OCI-LY3 (cell line): Measurements from ENCODE around the gene ABHD15.

Source experiments
- EZH2phosphoT487 ChIP-seq: fragments of 200-600 bp; shearing (Covaris generic); IDR thresholded peaks from 2 replicates; pipeline ENCODE4 v1.6.1; 2018; ENCODE audit warnings: antibody characterized with exemption, mixed run types, low read depth
- TF ChIP-seq, protein P1 (sequence below): fragments of 200-600, 300-600 bp; sonication (generic); IDR thresholded peaks from 2 replicates; pipeline ENCODE4 v1.5.1; 2014; ENCODE audit warnings: antibody characterized with exemption, low read length, low read depth

DNA sequence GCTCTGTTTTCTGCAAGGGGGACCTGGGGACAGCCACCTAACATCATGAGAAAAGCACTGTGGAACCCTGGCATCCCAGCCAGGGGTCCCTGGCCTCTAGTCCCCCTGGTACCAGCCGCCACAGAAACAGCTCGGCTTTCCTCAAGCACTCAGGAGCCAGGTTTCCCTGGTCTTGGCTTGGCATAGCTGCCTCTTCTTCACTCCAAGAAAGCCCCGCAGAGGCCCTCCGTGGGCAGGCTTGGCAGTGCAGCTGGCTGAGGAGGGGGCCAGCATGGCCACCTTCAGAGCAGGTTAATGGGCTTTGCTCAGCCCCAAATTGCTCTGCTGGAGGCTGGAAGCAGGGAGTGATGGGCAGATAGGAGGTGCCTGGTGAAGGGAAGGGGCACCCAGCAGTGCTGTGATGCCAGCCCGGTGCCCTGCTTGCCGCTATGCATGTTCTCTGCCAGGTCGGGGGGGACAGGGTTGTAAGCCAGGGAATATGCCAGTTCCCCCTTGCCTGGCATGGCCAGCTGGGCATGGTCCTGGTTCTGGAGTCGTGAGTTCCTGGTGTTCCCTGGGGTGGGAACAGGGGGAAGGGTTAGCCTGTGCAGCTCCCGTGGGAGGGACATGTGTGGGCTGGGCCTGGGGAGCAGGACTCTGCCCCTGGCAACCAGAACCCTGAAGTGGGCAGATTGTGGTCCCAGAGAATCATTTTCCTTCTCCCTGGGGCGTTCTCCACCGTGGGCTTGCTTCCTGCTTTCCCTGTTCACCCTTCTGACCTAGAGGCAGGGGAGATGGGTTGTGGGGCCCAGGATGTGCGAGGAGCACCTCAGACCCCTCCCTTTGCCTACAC is 29.3 kb upstream of the ABHD15 start:
- TF ChIP-seq, protein P1, sequence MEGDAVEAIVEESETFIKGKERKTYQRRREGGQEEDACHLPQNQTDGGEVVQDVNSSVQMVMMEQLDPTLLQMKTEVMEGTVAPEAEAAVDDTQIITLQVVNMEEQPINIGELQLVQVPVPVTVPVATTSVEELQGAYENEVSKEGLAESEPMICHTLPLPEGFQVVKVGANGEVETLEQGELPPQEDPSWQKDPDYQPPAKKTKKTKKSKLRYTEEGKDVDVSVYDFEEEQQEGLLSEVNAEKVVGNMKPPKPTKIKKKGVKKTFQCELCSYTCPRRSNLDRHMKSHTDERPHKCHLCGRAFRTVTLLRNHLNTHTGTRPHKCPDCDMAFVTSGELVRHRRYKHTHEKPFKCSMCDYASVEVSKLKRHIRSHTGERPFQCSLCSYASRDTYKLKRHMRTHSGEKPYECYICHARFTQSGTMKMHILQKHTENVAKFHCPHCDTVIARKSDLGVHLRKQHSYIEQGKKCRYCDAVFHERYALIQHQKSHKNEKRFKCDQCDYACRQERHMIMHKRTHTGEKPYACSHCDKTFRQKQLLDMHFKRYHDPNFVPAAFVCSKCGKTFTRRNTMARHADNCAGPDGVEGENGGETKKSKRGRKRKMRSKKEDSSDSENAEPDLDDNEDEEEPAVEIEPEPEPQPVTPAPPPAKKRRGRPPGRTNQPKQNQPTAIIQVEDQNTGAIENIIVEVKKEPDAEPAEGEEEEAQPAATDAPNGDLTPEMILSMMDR: no peak
- no peak for TF ChIP-seq EZH2phosphoT487
